Panc1 (cell line): ENCODE results near the gene KRT26. TPM values are rescaled to one million over a fixed set of nuclear protein-coding genes. Genes with fewer than 3 reads are reported as not detected.

Experiments used
- ATAC-seq: fragments of 200-7000 bp; cut with Tn5 transposase; 2 replicates; pipeline ENCODE4 v1.9.1; 2020; ENCODE audit warnings: mild to moderate bottlenecking, moderate library complexity
- BruUV-seq: library from RNA; stranded (reverse); fragments of 400-500 nt; replicated peaks from 2 replicates; lab custom pipeline; 2021; lab: Mats Ljungman, UMichigan
- CTCF ChIA-PET: fragments of 300-600 bp; sonication (Branson Sonifier 250); formaldehyde crosslinking; loops from one replicate; lab custom pipeline; 2022; ENCODE audit warnings: antibody characterized with exemption; lab: Charles Lee
- POLR2A ChIA-PET: fragments of 300-600 bp; sonication (Branson Sonifier 250); formaldehyde crosslinking; loops from one replicate; lab custom pipeline; 2022; ENCODE audit warnings: antibody characterized with exemption; lab: Charles Lee
- DNase-seq: peaks from one replicate; pipeline ENCODE4 v3.0.0-alpha.2; 2010; ENCODE audit warnings: low read depth, low spot score
- H3K27ac ChIP-seq: 2 replicates; pipeline ENCODE4 v1.5.1; 2011; ENCODE audit warnings: mild to moderate bottlenecking, low read length, inconsistent platforms
- H3K27me3 ChIP-seq: fragments of 200-500 bp; sonication (Bioruptor generic); 2 replicates; pipeline ENCODE4 v1.6.0; 2014; ENCODE audit warnings: low read length, inconsistent platforms; ENCODE audit not compliant: control insufficient read depth, insufficient read depth
- H3K36me3 ChIP-seq: fragments of 200-500 bp; sonication (Bioruptor generic); 2 replicates; pipeline ENCODE4 v1.5.1; 2014; ENCODE audit warnings: inconsistent platforms, mild to moderate bottlenecking, low read length, moderate library complexity; ENCODE audit not compliant: control insufficient read depth, insufficient read depth
- H3K4me1 ChIP-seq: 2 replicates; pipeline ENCODE4 v1.5.1; 2011; ENCODE audit warnings: inconsistent platforms, mild to moderate bottlenecking, low read length, moderate library complexity; ENCODE audit not compliant: control insufficient read depth, insufficient read depth
- H3K4me3 ChIP-seq, 2 experiments: 2 replicates each; pipeline ENCODE4 v1.5.1; 2011 to 2012; ENCODE audit warnings: low read depth in 2 of 2, low read length in 2 of 2, mild to moderate bottlenecking in 2 of 2, inconsistent platforms in 1 of 2, moderate library complexity in 1 of 2
- H3K9me3 ChIP-seq: fragments of 200-500 bp; sonication (Bioruptor generic); 2 replicates; pipeline ENCODE4 v1.5.1; 2014; ENCODE audit warnings: low read depth, mild to moderate bottlenecking, inconsistent platforms, low read length, moderate library complexity; ENCODE audit not compliant: control insufficient read depth, insufficient read depth
- POLR2AphosphoS5 ChIP-seq: IDR thresholded peaks from 2 replicates; pipeline ENCODE4 v1.6.1; 2012; ENCODE audit warnings: mild to moderate bottlenecking, low read depth, low read length, moderate library complexity
- SIN3A ChIP-seq: IDR thresholded peaks from 2 replicates; pipeline ENCODE4 v1.6.1; 2012; ENCODE audit warnings: low read depth, mild to moderate bottlenecking, low read length, moderate library complexity, borderline replicate concordance; ENCODE audit not compliant: insufficient read depth
- TCF7L2 ChIP-seq: IDR thresholded peaks from 2 replicates; pipeline ENCODE4 v1.6.1; 2011; ENCODE audit warnings: mild to moderate bottlenecking, low read depth, low read length, inconsistent platforms
- in situ Hi-C: cut with HindIII; loops from 2 replicates; pipeline ENCODE4 v1.10.0; 2016; ENCODE audit warnings: low sequenced_read_pairs, low pct_unique_long_range_greater_than_20kb
- intact Hi-C: fragments of 100-400 bp; cut with micrococcal nuclease; formaldehyde crosslinking; loops from one replicate; pipeline ENCODE4 v1.10.0; 2022; ENCODE audit not compliant: unreplicated experiment
- total RNA-seq: library from RNA; stranded (reverse); gene quantifications from one replicate; pipeline ENCODE4 v1.2.1, GENCODE V29; 2021; ENCODE audit not compliant: unreplicated experiment
- TF ChIP-seq, protein P1 (sequence below): fragments of 450-650 bp; IDR thresholded peaks from 2 replicates; pipeline ENCODE4 v1.5.1; 2017; ENCODE audit warnings: mild to moderate bottlenecking
- TF ChIP-seq, protein P2 (sequence below), 2 experiments: IDR thresholded peaks; 2 replicates each; pipeline ENCODE4 v1.6.1; 2011 to 2012; ENCODE audit warnings: low read depth in 2 of 2, control low read depth in 1 of 2, low read length in 1 of 2, mild to moderate bottlenecking in 1 of 2, moderate library complexity in 1 of 2; ENCODE audit not compliant: insufficient read depth in 1 of 2

Gene KRT26
- total RNA-seq, 1 experiment from 2014 or later = not detected

DNA sequence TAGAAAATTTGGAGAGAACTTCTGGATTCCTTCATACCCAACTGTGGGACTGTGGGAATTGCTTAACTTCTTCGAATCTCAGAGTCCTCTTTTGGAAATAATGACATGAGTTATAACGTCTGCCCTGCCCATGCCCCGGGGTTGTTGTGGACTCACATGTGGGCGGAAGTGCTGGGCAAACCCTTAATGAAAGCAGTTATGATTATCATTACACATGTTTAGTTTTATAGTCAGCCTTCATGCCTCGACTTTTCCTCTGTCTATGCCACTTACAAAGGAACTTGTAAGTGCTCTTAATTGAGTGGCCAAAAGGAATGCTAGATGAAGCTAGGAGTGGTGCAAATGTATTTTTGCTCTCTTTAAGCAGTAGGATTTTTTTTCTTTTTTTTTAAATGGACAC is 6.5 kb upstream of the KRT26 start:
- in situ Hi-C loops (no loop called here), intact Hi-C loops (no loop called here)
- Histone ChIP-seq H3K27me3 (peaks cover 13% of the 10 kb centered on the region), H3K36me3 (no peaks in the 10 kb centered on the region), H3K9me3 (no peaks in the 10 kb centered on the region), H3K4me3 (no peak overlapping the region), H3K4me1 (no peaks in the 10 kb centered on the region), H3K27ac (no peak overlapping the region)
- ChIA-PET POLR2A (no interaction called here), CTCF (no interaction called here)
- no TSS peak for BruUV-seq
- ATAC-seq (no peak), DNase-seq (no peak)
- TF ChIP-seq TCF7L2 (no peak), SIN3A (no peak), POLR2AphosphoS5 (no peak)
- TF ChIP-seq, protein P1, sequence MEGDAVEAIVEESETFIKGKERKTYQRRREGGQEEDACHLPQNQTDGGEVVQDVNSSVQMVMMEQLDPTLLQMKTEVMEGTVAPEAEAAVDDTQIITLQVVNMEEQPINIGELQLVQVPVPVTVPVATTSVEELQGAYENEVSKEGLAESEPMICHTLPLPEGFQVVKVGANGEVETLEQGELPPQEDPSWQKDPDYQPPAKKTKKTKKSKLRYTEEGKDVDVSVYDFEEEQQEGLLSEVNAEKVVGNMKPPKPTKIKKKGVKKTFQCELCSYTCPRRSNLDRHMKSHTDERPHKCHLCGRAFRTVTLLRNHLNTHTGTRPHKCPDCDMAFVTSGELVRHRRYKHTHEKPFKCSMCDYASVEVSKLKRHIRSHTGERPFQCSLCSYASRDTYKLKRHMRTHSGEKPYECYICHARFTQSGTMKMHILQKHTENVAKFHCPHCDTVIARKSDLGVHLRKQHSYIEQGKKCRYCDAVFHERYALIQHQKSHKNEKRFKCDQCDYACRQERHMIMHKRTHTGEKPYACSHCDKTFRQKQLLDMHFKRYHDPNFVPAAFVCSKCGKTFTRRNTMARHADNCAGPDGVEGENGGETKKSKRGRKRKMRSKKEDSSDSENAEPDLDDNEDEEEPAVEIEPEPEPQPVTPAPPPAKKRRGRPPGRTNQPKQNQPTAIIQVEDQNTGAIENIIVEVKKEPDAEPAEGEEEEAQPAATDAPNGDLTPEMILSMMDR = no peak
- TF ChIP-seq, protein P2, sequence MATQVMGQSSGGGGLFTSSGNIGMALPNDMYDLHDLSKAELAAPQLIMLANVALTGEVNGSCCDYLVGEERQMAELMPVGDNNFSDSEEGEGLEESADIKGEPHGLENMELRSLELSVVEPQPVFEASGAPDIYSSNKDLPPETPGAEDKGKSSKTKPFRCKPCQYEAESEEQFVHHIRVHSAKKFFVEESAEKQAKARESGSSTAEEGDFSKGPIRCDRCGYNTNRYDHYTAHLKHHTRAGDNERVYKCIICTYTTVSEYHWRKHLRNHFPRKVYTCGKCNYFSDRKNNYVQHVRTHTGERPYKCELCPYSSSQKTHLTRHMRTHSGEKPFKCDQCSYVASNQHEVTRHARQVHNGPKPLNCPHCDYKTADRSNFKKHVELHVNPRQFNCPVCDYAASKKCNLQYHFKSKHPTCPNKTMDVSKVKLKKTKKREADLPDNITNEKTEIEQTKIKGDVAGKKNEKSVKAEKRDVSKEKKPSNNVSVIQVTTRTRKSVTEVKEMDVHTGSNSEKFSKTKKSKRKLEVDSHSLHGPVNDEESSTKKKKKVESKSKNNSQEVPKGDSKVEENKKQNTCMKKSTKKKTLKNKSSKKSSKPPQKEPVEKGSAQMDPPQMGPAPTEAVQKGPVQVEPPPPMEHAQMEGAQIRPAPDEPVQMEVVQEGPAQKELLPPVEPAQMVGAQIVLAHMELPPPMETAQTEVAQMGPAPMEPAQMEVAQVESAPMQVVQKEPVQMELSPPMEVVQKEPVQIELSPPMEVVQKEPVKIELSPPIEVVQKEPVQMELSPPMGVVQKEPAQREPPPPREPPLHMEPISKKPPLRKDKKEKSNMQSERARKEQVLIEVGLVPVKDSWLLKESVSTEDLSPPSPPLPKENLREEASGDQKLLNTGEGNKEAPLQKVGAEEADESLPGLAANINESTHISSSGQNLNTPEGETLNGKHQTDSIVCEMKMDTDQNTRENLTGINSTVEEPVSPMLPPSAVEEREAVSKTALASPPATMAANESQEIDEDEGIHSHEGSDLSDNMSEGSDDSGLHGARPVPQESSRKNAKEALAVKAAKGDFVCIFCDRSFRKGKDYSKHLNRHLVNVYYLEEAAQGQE (IDR thresholded peaks at IDR 0.05; ENCODE audit: insufficient read depth in 1 of 2, low read depth in 2 of 2, low read length in 1 of 2) = no peak

DNA sequence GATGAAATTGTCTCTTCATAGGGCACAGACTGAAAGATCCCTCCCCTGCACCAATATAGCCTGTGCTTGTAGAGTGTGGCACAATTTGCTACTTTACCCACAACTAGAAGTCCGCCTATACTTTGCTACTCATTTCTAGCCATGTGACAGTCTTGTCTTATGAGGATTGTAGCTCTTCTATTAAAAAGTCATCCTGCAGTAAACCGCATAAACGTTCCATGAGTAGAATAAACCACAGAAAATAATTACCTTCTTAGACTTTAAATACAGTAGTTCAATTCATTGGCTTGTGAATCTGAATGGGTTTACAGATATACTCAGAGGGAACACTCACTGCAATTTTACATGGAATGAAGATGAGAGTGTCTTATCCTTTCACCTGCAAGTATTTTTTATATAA is 6.0 kb upstream of the KRT26 start:
- no peaks in the 10 kb centered on the region for H3K36me3 ChIP-seq
- intact Hi-C loops = no loop called here
- ATAC-seq (no peak), DNase-seq (no peak)
- peaks cover 15% of the 10 kb centered on the region for H3K27me3 ChIP-seq
- BruUV-seq = no TSS peak
- H3K27ac ChIP-seq = no peak overlapping the region
- H3K9me3 ChIP-seq = no peaks in the 10 kb centered on the region
- in situ Hi-C loops = no loop called here
- no peaks in the 10 kb centered on the region for H3K4me1 ChIP-seq
- H3K4me3 ChIP-seq = no peak overlapping the region
- POLR2A ChIA-PET = no interaction called here
- TF ChIP-seq, protein P1 = no peak
- TF ChIP-seq, protein P2 (IDR thresholded peaks at IDR 0.05; ENCODE audit: insufficient read depth in 1 of 2, low read depth in 2 of 2, low read length in 1 of 2) = no peak
- TF ChIP-seq SIN3A (no peak), TCF7L2 (no peak), POLR2AphosphoS5 (no peak)
- CTCF ChIA-PET = no interaction called here
